Embryonic facial prominence (tissue), 1 donor: ENCODE measurements around the gene ANAPC1.
"Not testable (repeated sequence)": the region's sequence is repeated elsewhere in the genome, so short reads cannot be mapped to it uniquely, and the experiment has no call there.

Source experiments
- DNase-seq: peaks from one replicate; pipeline ENCODE4 v3.0.0-alpha.2; 2016; ENCODE audit errors: extremely low spot score

The ANAPC1 gene

DNA sequence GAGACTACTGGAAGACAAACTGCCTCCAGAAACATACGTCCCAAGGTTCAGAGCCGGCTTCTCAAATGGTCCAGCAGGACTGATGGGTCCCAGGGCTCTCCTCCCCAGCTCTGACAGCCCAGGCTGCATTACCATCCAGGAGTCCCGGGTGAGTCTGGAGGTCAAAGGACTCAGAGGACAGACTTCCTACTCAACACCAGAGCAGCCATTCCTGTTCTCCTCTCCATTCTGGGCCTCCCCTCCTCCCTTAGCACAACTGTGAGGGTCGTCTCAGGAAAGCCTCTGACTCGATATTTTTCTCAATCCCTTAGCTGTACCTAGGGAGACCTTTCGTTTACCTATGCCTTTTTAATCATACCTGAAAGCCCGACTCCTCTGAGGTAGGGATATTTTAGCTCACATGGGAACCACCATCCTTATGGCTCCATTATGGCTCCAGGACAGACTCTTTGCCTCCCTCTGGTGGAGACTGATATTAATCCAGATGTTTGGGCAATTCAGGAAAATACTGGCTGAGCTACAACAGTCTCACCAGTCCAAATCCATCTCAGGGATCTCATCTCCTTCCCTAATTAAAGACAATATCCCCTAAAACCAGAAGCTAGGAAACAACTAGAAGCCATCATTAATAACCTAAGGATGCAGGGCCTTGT is 70.9 kb downstream of the ANAPC1 start:
- not testable (repeated sequence) for DNase-seq

DNA sequence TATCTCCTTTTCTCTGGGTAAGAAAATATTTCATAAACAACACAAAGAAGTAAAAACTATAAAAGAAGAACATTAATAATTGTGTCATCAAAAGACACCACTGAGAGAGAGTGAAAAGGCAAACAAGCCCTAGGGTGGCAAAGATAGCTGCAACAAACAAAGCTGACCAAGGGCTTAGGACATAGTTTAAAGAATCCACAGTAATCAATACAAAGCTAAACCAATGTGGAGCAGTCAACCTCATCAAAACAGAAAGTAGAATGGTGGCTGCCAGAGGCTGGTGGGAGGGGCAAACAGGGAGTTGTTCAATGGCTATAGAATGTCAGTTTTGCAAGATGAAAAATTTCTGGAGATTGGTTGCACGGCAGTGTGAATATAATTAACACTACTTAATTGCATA is 93.4 kb downstream of the ANAPC1 start:
- not testable (repeated sequence) for DNase-seq

DNA sequence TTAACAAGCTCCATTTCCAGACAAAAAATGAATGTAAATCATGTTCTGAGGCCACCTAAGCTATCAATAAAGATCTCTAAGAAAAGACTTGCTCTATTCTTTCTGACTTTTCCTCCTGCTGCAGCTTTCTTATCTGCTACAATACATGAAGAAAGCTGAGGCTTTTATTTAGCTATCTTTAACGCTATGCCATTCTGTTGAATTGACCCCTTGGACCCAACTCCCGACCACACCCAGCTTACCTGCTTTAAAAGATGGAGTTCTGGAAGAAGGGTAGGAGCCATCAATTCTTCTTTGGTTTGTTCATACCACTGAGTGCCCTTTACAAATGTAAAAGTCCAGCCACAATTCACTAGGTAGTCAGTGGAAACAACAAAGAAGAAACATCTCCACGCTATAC is 99.9 kb downstream of the ANAPC1 start:
- not testable (repeated sequence) for DNase-seq

DNA sequence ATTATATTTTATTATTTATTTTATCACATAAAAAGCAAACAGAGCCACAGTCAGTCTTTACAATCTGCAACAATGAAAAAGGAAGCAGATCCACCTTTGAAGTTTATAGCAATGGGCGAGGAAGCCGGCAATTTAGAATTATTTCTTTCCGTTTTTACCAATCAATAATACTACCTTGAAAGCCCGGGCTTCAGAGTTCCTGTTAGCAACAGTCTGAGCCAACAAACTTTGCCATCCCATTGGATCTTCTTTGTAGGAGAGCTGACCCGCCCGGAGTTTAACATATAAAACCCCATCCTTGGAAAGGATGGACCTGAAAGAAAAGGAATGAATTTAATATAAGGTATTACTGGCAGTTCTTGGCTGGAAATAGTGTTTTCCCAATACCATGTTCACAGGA is 101.8 kb downstream of the ANAPC1 start:
- DNase-seq, result not testable (repeated sequence)

DNA sequence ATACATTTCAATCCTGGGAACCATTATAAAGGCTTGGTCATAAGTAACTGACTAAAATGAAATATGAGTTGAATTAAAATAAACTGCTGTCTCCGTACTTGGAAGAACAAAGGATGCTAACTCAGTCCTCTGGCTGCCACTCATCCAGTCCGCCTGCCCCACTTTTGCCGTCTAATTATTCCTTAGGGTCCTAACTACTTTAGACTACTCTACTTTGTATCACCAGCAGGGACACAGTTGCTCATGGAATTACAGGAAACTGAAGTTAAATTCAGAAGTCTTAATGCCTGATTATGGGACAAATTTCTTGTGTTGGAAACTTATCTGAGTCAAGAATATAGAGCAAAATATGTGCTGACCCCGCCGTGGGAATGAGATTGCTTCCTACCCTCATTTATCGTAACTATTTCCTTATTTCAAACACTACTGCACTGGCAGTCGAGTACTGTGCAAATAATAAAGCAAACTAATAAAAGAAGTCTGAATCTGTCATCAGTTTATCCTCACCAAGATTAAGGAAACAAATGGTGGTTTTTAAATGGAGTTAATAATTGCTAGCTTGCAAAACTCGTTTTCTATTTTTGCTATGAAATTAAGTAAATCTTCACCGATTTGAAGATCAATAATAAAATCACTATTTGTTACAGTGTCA is 102.4 kb downstream of the ANAPC1 start:
- not testable (repeated sequence) for DNase-seq

DNA sequence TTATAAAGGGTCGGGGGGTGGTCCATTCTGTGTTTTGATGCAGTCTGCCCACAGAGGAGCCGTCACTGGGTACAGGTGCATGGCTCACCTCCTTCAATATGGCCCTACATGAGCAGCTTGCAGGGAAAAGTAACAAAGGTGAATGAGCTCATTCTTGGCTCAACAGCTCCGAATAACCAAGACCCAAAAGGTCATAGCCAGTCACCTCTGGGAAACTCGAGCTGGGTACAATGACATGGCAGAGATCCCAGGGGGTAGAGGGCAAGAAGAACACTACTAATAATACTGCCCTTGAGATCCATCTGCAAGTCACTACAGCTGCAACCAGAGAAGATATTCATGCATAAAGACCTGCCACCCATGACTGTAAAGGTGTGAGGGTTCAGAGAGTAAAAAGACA is 106.8 kb downstream of the ANAPC1 start:
- DNase-seq, result not testable (repeated sequence)

DNA sequence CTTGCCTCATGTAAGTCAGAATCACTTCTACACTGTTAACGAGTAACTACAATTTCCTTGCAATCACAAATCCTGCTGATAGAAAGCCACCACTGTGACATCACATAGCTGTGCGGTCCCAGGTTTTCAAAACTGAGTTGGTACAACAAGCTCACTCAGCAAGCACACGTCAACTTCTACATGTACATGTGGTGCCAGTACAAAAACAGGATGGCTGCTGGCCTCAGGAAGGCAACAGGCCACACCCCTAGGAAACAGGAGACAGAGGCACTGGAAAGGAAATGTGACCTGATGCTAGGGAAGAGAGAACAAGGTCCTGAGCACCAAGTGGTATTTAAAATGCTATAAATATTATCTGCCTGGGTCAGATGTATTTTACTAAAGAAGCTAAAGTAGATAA is 107.7 kb downstream of the ANAPC1 start:
- DNase-seq, result not testable (repeated sequence)

DNA sequence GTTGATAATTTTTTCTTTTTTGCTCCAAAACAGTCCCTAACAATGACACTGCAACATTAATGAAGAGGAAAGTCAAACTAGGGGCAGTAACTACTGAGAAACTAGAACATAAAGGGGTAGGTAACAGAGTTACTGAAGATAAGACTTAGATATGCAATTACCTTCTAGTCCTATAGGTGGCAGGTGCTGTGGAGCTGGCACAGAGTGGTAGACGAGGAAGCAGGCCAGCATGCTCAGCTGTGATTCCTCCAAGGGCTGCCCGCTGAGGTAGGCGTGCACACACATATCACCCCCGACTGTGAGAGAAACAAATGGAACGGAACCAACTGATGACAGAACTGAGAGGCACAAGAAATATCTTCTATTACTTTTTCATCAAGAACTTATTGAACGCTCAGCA is 111.8 kb downstream of the ANAPC1 start:
- not testable (repeated sequence) for DNase-seq

DNA sequence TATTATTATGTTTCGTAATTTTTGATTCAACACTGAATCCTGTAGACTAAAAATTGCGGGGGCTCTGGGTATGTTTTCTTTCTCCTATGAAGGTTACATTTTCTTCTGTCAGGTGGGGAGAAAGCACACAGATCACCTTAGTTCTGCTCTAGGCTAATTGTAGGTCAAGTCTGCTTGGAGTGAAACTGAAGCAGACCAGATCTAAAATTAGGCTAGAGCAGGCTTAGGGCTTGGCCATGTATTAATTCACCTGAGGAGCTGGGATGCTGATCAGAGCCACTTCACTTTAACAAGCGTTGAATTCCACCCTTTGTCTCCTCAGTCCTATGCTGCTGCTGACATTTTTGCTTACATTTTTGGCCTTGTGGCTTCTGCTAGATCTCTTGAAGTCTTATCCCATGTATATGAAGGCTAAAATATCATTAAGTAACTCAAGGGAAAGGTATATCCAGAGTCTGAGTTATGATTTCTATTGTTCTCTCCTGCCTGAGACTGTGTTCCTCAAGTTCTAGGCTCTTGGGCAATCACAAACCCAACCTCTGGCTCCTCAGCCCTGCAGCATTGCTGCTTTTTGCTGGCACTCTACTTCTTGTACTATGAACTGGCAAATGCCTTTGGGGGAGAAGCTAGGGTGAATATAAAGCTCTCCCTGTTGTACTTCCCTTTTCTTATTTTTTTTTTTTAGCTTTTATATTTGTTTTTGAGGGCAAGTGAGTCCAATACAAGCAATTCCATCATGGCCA is 112.9 kb downstream of the ANAPC1 start:
- DNase-seq, result not testable (repeated sequence)

DNA sequence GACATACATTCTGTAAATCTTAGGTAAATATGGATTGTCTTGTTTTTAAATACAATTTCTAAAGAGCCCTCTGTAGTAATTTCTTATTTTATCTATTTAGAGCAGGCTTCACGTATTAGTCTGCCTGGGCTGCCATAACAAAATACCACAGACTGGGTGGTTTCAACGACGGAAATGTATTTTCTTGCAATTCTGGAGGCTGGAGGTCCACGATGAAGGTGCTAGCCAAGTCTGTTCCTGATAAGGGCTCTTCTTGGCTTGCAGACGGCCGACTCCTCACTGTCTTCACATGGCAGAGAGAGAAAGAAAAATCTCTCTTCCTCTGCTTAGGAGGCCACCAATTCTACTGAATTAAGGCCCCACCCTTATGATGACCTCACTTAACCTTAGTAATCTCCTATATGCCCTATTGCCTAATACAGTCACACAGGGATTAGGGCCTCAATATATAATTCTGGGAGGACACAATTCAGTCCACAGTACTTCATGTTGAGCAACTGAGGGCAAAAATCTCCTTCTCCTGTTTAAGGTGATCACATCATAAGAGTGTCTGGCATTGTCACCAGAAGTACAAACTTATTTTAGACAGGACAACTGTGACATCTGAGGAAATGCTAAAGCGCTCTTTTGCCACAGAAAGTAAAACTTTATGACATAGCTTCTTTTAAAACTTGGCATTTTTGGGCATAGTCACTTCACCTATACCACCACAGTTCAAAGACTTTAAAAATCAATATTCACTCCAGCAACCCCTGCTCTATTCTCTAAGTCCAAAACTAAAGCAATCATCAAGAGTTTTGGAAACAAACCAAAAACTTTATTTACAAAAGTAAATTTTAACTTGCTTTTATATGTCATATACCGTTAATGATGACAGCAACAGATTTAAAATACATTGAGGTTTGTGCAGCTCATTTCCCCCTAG is 115.5 kb downstream of the ANAPC1 start:
- not testable (repeated sequence) for DNase-seq

DNA sequence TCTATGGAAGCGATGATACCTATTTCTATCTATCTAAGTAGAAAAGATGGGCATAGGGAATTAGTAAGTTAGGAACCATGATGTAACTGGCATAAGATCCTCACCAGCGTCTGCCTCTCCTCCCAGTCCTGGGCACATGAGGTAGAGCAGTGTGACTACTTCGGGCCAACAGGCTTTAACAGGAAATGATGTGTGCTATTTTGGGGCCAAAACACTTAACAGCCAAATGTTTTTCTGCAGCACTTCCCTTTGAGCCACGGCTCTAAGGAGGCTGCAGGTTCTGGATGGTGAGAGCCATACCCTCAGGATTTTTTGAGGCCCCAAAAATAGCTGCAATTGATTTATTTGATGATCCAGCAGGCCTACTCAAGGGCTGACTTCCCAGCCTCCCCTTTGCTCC is 116.9 kb downstream of the ANAPC1 start:
- not testable (repeated sequence) for DNase-seq

DNA sequence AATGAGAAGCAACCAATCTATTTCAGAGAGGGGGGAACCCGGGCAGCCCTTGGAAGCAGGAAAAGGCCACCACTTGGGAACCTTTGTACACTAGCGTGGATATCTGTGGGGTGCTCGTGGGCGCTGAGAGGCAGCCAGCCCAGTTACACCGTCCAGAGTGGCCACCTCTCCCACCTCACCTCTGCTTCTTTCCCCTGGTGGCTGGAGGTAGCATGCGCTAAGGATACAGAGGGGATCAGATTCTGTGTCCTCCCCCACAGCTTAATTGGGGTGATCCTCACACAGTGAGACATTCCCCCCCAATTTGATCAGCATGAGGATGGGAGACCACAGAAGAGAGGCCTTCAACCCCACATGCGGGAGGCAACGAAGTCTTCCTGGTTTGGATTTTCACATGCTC is 117.7 kb downstream of the ANAPC1 start:
- not testable (repeated sequence) for DNase-seq

DNA sequence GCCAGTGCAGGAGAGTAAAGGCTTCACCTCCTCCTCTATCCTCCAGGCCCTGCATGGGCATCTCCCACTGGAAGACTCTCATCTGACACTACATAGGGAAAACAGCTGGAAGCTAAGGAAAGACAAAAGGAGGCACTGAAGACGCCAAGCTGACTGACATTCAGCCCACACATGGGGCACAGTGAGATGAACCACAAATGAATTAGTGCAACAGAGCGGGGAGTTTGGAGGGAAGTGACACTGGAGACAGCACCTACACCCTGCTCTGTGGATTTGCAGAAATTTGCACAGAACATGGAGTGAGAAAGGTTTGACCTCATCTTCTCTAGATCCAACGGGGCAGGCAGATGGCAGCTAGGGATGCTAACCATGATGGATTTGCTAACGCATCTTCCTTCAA is 119.8 kb downstream of the ANAPC1 start:
- DNase-seq, result not testable (repeated sequence)

DNA sequence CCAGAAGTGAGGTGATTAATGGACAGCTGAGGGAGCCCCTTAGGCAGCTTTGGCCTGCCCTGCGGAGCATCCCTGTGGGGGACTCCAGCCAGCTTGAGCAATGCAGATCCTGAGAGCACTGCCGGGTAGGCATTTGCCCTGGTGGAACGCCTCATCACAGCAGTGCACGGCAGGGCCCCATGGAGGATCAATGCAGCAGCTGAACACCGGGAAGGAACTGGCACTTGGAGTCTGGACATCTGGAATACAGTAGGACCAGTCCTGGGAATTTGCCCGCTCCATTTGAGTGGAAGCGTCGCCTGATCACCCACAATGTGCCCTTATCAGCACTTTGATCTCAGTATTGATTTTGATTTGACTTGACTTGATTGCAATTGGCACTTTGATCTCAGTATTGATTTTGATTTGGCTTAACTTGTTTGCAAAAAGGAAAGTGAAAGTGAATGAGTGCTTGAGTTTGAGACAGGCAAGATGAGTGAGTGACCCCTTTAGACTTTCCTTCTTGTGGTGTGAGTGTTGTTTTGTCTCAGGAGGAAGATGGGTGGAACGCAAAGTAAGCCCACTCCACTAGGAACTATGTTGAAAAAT is 123.2 kb downstream of the ANAPC1 start:
- DNase-seq, result not testable (repeated sequence)

DNA sequence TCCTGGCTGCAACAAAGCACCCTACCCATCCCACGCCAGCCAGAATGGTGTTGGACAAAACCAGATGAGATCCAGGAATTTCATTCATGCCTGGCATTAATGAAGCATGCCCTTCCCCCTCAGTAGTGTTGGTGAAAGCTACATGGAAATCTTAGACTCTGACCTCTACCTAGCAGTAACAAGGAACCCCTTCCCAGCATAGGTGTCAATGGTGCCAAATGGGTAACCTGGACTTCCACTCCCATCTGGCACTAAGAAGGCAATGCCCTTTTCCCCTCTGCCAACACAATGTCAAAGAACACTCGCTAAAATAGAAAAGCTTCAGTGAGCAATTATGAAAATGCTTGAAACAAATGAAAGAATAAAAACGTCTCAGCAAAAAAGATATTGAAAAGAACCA is 131.5 kb downstream of the ANAPC1 start:
- not testable (repeated sequence) for DNase-seq

DNA sequence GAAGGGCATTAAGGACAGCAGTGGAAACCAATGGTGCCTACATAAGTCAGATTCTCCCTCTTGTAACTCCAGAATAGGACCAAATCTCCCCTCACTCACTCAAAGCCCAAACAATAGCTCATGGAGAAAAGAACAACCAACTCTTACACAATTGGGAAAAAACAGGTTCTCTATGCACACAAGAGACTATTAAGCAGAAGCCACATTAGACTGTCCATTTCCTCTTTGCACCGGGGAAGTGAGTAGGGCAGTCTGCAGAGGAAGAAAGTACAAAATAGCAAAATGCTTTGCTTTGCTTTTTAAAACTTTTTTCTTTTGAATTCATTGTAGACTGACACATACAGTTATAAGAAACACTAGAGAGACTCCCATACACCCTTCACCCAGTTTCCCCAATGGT is 133.4 kb downstream of the ANAPC1 start:
- not testable (repeated sequence) for DNase-seq

DNA sequence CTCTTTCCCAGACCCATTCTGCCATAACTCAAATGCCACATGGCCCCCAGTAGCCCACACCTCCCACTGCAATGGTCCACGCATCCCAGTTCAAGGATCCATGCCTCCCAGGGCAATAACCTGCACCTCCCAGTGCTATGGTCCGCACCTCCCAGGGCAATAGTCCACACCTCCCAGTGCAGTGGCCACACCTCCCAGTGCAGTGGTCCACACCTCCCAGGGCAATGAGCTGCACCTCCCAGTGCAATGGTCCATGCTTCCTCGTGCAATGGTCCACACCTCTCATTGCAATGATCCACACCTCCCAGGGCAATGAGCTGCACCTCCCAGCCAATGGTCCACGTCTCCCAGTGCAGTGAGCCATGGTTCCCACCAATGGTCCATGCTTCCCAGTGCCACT is 135.6 kb downstream of the ANAPC1 start:
- not testable (repeated sequence) for DNase-seq

DNA sequence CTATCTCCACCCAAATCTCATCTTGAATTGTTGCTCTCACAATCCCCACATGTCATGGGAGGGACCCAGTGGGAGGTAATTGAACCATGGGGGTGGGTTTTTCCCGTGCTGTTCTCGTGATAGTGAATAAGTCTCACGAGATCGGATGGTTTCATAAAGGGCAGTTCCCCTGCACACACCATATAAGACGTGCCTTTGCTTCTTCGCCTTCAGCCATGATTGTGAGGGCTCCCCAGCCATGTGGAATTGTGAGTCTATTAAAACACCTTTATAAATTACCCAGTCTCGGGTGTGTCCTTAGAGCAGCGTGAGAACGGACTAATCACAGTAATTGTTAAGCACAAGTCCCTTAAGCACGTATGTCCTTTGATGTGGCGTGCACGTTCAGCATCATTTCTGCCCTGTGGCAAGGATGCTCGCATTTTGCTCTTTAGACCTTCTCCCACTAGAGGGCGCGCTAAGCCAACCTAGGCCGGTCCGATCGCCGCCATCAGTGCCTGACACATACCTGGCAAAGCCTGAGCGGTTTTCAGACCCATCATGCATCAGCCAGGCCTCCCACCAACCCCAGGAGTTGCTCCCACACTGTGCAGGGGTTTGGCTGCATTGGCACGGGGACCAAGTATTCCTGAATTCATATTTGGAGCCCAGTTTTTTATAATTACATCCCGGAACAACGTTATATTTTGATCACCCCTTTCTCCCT is 136.4 kb downstream of the ANAPC1 start:
- DNase-seq, result not testable (repeated sequence)

DNA sequence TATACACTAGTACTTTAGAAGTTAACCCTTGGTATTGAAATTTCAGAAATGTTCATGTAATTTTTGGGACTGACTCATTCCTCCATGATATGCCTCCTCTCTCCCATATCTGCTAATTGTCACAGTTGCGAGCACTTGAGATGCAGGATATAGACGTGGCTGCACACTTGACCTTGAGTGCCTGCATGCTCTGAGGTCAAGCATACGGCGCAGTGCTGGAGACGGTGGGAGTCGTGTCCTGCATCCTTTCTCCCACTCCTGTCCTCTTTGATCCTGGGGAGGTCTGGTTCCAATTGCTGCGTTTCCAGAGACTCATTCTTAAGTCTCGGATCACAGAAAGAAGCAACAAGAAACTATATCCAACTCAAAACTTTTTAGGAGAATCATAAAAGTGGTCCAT is 139.2 kb downstream of the ANAPC1 start:
- DNase-seq, result not testable (repeated sequence)

DNA sequence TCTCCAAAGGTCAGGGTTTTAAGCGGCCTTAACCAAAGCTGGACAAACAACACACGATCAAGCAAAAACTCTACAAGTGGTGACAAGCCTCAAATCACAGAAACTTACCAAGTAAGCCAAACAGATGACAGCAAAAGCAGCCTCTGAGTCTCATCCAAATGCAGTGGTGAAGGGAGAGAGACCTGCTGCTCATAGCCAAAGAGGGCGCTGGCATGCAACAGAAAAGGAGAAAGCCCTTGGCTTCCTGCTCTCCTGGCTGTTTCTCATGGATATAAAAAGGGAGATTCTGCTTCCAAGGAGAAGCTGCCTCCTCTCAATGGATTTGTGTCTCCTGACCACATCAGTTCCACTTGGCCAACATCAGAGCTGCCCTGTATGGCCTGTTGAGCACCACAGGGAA is 142.5 kb downstream of the ANAPC1 start:
- DNase-seq, result not testable (repeated sequence)
